HepG2 (cell line): ENCODE results near the gene ETFB.

Source experiments
- ATF1 ChIP-seq: IDR thresholded peaks from 2 replicates; pipeline ENCODE4 v1.6.1; 2016; ENCODE audit warnings: mild to moderate bottlenecking, control low read depth
- CTCF ChIP-seq: sonication (generic); formaldehyde crosslinking; IDR thresholded peaks from 2 replicates; pipeline ENCODE4 v1.5.0; 2020; ENCODE audit warnings: mild to moderate bottlenecking, missing genetic modification reagents, moderate library complexity
- EP300 ChIP-seq, 3 experiments: sonication (generic) in 1 of 3; formaldehyde crosslinking in 1 of 3; IDR thresholded peaks; 2 replicates each; pipeline versions ENCODE4 v1.5.1 to v1.6.1; 2011 to 2020; ENCODE audit warnings: low read depth in 2 of 3, low read length in 2 of 3, borderline replicate concordance in 1 of 3, improper control_type of control experiment in 1 of 3, mild to moderate bottlenecking in 1 of 3, missing genetic modification reagents in 1 of 3, moderate library complexity in 1 of 3
- NFRKB ChIP-seq: fragments of 450-650 bp; IDR thresholded peaks from 2 replicates; pipeline ENCODE4 v1.6.1; 2017
- PCBP1 ChIP-seq: fragments of 200-400 bp; formaldehyde crosslinking; IDR thresholded peaks from 2 replicates; pipeline ENCODE4 v1.6.1; 2017; ENCODE audit warnings: mild to moderate bottlenecking, low read depth, low read length, borderline replicate concordance
- USF2 ChIP-seq, 2 experiments: sonication (generic) in 1 of 2; formaldehyde crosslinking in 1 of 2; IDR thresholded peaks; 2 replicates each; pipeline versions ENCODE4 v1.5.1 to v1.6.1; 2011 to 2020; ENCODE audit warnings: borderline replicate concordance in 1 of 2, low read depth in 1 of 2, low read length in 1 of 2, mild to moderate bottlenecking in 1 of 2, missing genetic modification reagents in 1 of 2, moderate library complexity in 1 of 2
- ZBTB43 ChIP-seq: sonication (generic); formaldehyde crosslinking; conservative IDR thresholded peaks from 2 replicates; pipeline ENCODE4 v1.4.0; 2020; ENCODE audit warnings: missing genetic modification reagents
- ZNF274 ChIP-seq: sonication (generic); formaldehyde crosslinking; IDR thresholded peaks from 2 replicates; pipeline ENCODE4 v1.5.1; 2020; ENCODE audit warnings: mild to moderate bottlenecking, missing genetic modification reagents
- ZNF34 ChIP-seq: sonication (generic); formaldehyde crosslinking; IDR thresholded peaks from 2 replicates; pipeline ENCODE4 v1.4.0; 2020; ENCODE audit warnings: mild to moderate bottlenecking, missing genetic modification reagents, borderline replicate concordance
- ZNF816 ChIP-seq: sonication (generic); formaldehyde crosslinking; IDR thresholded peaks from 2 replicates; pipeline ENCODE4 v1.8.0; 2022; ENCODE audit warnings: missing genetic modification reagents, mild to moderate bottlenecking, borderline replicate concordance
- TF ChIP-seq, protein P1 (sequence below): sonication (generic); formaldehyde crosslinking; IDR thresholded peaks from 2 replicates; pipeline ENCODE4 v1.4.0; 2020; ENCODE audit warnings: missing genetic modification reagents
- TF ChIP-seq, protein P2 (sequence below): sonication (generic); formaldehyde crosslinking; IDR thresholded peaks from 2 replicates; pipeline ENCODE4 v1.8.1; 2023; ENCODE audit warnings: missing genetic modification reagents, inconsistent platforms, borderline replicate concordance
- TF ChIP-seq, protein P3 (sequence below): sonication (generic); formaldehyde crosslinking; IDR thresholded peaks from 2 replicates; pipeline ENCODE4 v1.4.0; 2020; ENCODE audit warnings: missing genetic modification reagents

- TF ChIP-seq, protein P1, sequence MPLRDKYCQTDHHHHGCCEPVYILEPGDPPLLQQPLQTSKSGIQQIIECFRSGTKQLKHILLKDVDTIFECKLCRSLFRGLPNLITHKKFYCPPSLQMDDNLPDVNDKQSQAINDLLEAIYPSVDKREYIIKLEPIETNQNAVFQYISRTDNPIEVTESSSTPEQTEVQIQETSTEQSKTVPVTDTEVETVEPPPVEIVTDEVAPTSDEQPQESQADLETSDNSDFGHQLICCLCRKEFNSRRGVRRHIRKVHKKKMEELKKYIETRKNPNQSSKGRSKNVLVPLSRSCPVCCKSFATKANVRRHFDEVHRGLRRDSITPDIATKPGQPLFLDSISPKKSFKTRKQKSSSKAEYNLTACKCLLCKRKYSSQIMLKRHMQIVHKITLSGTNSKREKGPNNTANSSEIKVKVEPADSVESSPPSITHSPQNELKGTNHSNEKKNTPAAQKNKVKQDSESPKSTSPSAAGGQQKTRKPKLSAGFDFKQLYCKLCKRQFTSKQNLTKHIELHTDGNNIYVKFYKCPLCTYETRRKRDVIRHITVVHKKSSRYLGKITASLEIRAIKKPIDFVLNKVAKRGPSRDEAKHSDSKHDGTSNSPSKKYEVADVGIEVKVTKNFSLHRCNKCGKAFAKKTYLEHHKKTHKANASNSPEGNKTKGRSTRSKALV: no peak
- TF ChIP-seq ATF1 (CRISPR knock-in tag) (no peak), EP300 (IDR thresholded peaks at IDR 0.05; ENCODE audit: low read depth in 2 of 2, low read length in 2 of 2) (no peak), EP300 (CRISPR knock-in tag; IDR thresholded peaks at IDR 0.05; ENCODE audit: borderline replicate concordance) (no peak), CTCF (CRISPR knock-in tag) (no peak), PCBP1 (no peak), ZNF34 (CRISPR knock-in tag) (no peak), NFRKB (no peak), ZBTB43 (CRISPR knock-in tag) (no peak), ZNF816 (CRISPR knock-in tag) (no peak), USF2 (IDR thresholded peaks at IDR 0.05; ENCODE audit: low read depth, low read length) (no peak), USF2 (CRISPR knock-in tag; IDR thresholded peaks at IDR 0.05; ENCODE audit: borderline replicate concordance) (no peak), ZNF274 (CRISPR knock-in tag) (no peak)
- TF ChIP-seq, protein P2, sequence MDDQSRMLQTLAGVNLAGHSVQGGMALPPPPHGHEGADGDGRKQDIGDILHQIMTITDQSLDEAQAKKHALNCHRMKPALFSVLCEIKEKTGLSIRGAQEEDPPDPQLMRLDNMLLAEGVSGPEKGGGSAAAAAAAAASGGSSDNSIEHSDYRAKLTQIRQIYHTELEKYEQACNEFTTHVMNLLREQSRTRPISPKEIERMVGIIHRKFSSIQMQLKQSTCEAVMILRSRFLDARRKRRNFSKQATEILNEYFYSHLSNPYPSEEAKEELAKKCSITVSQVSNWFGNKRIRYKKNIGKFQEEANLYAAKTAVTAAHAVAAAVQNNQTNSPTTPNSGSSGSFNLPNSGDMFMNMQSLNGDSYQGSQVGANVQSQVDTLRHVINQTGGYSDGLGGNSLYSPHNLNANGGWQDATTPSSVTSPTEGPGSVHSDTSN (CRISPR knock-in tag): no peak
- TF ChIP-seq, protein P3, sequence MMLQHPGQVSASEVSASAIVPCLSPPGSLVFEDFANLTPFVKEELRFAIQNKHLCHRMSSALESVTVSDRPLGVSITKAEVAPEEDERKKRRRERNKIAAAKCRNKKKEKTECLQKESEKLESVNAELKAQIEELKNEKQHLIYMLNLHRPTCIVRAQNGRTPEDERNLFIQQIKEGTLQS (CRISPR knock-in tag): no peak
These were observed 14.2 kb upstream of the ETFB start for GRCh38 chr19:51380379-51380778.
